ENCODE results near the gene QKI. TPM values are rescaled to one million over a fixed set of nuclear protein-coding genes. Genes with fewer than 3 reads are reported as not detected.

The QKI gene
- total and polyA plus RNA-seq, 2 experiments from 2014 or later = 148 to 503 TPM

GRCh38 chr6:163457637-163458561, 43.4 kb downstream of the QKI start:
- peaks cover 11% of the 10 kb centered on the region for H3K36me3 ChIP-seq
- peaks cover 68% of the 10 kb centered on the region for H3K4me1 ChIP-seq (ENCODE audit: low read depth)
- peak; percentile 44 to 93 for DNase-seq (ENCODE audit: low read depth in 1 of 2, low spot score in 1 of 2)
- no peak for TF ChIP-seq CTCF (IDR thresholded peaks at IDR 0.05; ENCODE audit: low read depth, low read length)
- H3K4me3 ChIP-seq = no peak overlapping the region
- H3K9me3 ChIP-seq (ENCODE audit: low read depth) = no peaks in the 10 kb centered on the region
- no peaks in the 10 kb centered on the region for H3K27me3 ChIP-seq
- H3K27ac ChIP-seq = peak overlapping the region; percentile 60

- H3K4me1 ChIP-seq (ENCODE audit: low read depth) = peaks cover 69% of the 10 kb centered on the region
- H3K4me3 ChIP-seq = no peak overlapping the region
- H3K27me3 ChIP-seq = no peaks in the 10 kb centered on the region
- H3K36me3 ChIP-seq = peaks cover 13% of the 10 kb centered on the region
- no peaks in the 10 kb centered on the region for H3K9me3 ChIP-seq (ENCODE audit: low read depth)
- no peak for TF ChIP-seq CTCF (IDR thresholded peaks at IDR 0.05; ENCODE audit: low read depth, low read length)
- DNase-seq (ENCODE audit: low read depth in 1 of 2, low spot score in 1 of 2) = no peak
- H3K27ac ChIP-seq = peak overlapping the region; percentile 60
These were observed 44.5 kb downstream of the QKI start for GRCh38 chr6:163459007-163459406.

- no peak overlapping the region for H3K4me3 ChIP-seq
- peak overlapping the region; percentile 60 for H3K27ac ChIP-seq
- no peaks in the 10 kb centered on the region for H3K27me3 ChIP-seq
- H3K36me3 ChIP-seq = peaks cover 13% of the 10 kb centered on the region
- TF ChIP-seq CTCF (IDR thresholded peaks at IDR 0.05; ENCODE audit: low read depth, low read length) = no peak
- DNase-seq (ENCODE audit: low read depth in 1 of 2, low spot score in 1 of 2) = no peak
- no peaks in the 10 kb centered on the region for H3K9me3 ChIP-seq (ENCODE audit: low read depth)
- H3K4me1 ChIP-seq (ENCODE audit: low read depth) = peaks cover 71% of the 10 kb centered on the region
These were observed 45.0 kb downstream of the QKI start for GRCh38 chr6:163459536-163459935.

GRCh38 chr6:163460307-163460782, 45.8 kb downstream of the QKI start:
- peak in 1 of 2 donors; percentile 45 for DNase-seq (ENCODE audit: low read depth in 1 of 2, low spot score in 1 of 2)
- H3K27ac ChIP-seq = no peak overlapping the region
- H3K27me3 ChIP-seq = no peaks in the 10 kb centered on the region
- H3K4me1 ChIP-seq (ENCODE audit: low read depth) = peaks cover 67% of the 10 kb centered on the region
- TF ChIP-seq CTCF (IDR thresholded peaks at IDR 0.05; ENCODE audit: low read depth, low read length) = no peak
- no peak overlapping the region for H3K4me3 ChIP-seq
- peaks cover 13% of the 10 kb centered on the region for H3K36me3 ChIP-seq
- no peaks in the 10 kb centered on the region for H3K9me3 ChIP-seq (ENCODE audit: low read depth)

- peaks cover 55% of the 10 kb centered on the region for H3K4me1 ChIP-seq (ENCODE audit: low read depth)
These were observed 47.2 kb downstream of the QKI start for GRCh38 chr6:163461696-163462095.

More at GRCh38 chr6:163461696-163462095, 47.2 kb downstream of the QKI start:
- H3K27me3 ChIP-seq = no peaks in the 10 kb centered on the region
- TF ChIP-seq CTCF (IDR thresholded peaks at IDR 0.05; ENCODE audit: low read depth, low read length) = no peak
- no peaks in the 10 kb centered on the region for H3K9me3 ChIP-seq (ENCODE audit: low read depth)
- no peak overlapping the region for H3K4me3 ChIP-seq
- no peak for DNase-seq (ENCODE audit: low read depth in 1 of 2, low spot score in 1 of 2)
- no peak overlapping the region for H3K27ac ChIP-seq
- H3K36me3 ChIP-seq = peaks cover 13% of the 10 kb centered on the region

Measured in cardiac muscle cell (in vitro differentiated cells and primary cell).